EH (cell line): ENCODE results near the gene SPTBN2.

Experiments
- DNase-seq: peaks from one replicate; pipeline ENCODE4 v3.0.0-alpha.2; 2015; ENCODE audit warnings: low read depth

Gene SPTBN2

GRCh38 chr11:66728693-66729385 is at the start of gene SPTBN2:
TSS of gene SPTBN2 (minus strand) at chr11:66729216. CDS start at chr11:66721240, 7,976 bp downstream.
- no peak for DNase-seq

GRCh38 chr11:66768818-66769217 is 39.8 kb upstream of the SPTBN2 start:
- DNase-seq, result no peak

- DNase-seq, result no peak
Measured at GRCh38 chr11:66768088-66768521, 39.1 kb upstream of the SPTBN2 start.

GRCh38 chr11:66767666-66768065 is 38.6 kb upstream of the SPTBN2 start:
- DNase-seq, result no peak

- no peak for DNase-seq
Measured at GRCh38 chr11:66766681-66767080, 37.7 kb upstream of the SPTBN2 start.

- DNase-seq, result no peak
Measured at GRCh38 chr11:66762088-66762487, 33.1 kb upstream of the SPTBN2 start.

GRCh38 chr11:66752148-66752547 is 23.1 kb upstream of the SPTBN2 start:
- no peak for DNase-seq

- DNase-seq, result no peak
Measured at GRCh38 chr11:66749091-66749490, 20.1 kb upstream of the SPTBN2 start.

- DNase-seq, result no peak
Measured at GRCh38 chr11:66747480-66747879, 18.5 kb upstream of the SPTBN2 start.

GRCh38 chr11:66745356-66746235 is 16.6 kb upstream of the SPTBN2 start:
- DNase-seq, result no peak

- DNase-seq, result peak; percentile 74
Measured at GRCh38 chr11:66744485-66745355, 15.7 kb upstream of the SPTBN2 start.

GRCh38 chr11:66743271-66743968 is 14.4 kb upstream of the SPTBN2 start:
- DNase-seq, result no peak

GRCh38 chr11:66741153-66741552 is 12.1 kb upstream of the SPTBN2 start:
- DNase-seq, result no peak

GRCh38 chr11:66739983-66740382 is 11.0 kb upstream of the SPTBN2 start:
- DNase-seq, result peak; percentile 52

- DNase-seq, result no peak
Measured at GRCh38 chr11:66734215-66734614, 5.2 kb upstream of the SPTBN2 start.

- no peak for DNase-seq
Measured at GRCh38 chr11:66729447-66729846, 431 bp upstream of the SPTBN2 start.

GRCh38 chr11:66728038-66728692 is 851 bp downstream of the SPTBN2 start:
- DNase-seq, result no peak

- peak; percentile 36 for DNase-seq
Measured at GRCh38 chr11:66727282-66728037, 1.6 kb downstream of the SPTBN2 start.

GRCh38 chr11:66725647-66726046 is 3.4 kb downstream of the SPTBN2 start:
- DNase-seq, result no peak

- no peak for DNase-seq
Measured at GRCh38 chr11:66725114-66725513, 3.9 kb downstream of the SPTBN2 start.
